ENCODE data around the gene VAV3. TPM values are rescaled to one million over a fixed set of nuclear protein-coding genes. Genes with fewer than 3 reads are reported as not detected.

The VAV3 gene
- total and polyA plus RNA-seq, 10 of the 15 experiments (the other 5 are each of a cell fraction or from before 2014, with no cell fraction given) = 0.84 to 5.5 (median 3.4) TPM

DNA sequence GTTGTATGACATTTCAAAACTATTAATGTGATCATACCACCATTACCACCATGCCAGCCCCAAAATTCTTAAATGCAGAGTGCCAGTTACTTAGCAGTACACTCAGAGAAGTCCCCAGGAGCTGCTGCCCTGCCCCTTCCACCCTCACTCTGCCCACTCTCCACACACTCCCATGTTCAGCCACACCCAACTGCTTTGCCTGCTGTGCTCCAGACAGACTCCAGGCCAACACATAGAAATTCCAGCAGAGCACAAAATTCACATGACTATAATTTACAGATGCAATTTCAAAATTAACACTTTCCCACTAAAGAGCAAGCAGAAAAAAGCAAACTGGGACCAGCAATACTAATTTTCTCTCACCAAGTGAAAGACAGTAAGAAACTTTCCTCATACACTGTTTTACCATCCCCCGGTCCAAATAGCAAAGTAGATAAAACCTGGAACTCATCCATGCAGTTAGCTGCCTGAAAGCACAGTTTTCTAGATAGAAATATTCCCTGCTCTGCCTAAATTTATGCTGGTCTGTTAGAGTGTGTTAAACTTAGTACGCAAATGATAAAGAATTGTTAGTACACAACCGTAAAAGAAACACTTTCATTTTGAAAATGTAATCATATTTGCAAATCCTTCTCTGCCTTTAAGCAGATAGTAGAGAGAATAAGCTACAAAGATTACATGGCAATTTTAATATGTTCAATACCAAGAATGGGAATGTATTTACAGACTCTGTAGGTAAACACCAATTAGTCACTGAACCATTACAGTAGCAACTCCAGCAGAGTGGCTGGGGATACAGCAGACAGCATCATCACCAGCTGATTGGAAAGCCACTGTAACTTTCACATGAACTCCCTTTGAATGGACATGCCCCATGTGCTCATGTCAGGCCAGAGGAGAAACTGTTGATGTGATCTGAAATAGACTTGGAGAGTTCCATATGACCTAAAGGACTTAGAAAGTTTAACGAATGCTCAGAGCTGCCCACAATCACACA lies 176.5 kb downstream of the VAV3 start:
- peaks cover 10% of the 10 kb centered on the region; the same call in 1 of the 2 replicates for H3K4me1 ChIP-seq (ENCODE audit: control insufficient read depth, insufficient read depth, low read length)
- H2AFZ ChIP-seq (ENCODE audit: control insufficient read depth, low read depth, low read length) = no peak overlapping the region
- no peak for TF ChIP-seq ZBTB40 (IDR thresholded peaks at IDR 0.05; ENCODE audit: borderline replicate concordance)
- TF ChIP-seq SMAD1 (IDR thresholded peaks at IDR 0.05; ENCODE audit: low read depth, partially characterized antibody) = no peak
- TF ChIP-seq ZNF622 (IDR thresholded peaks at IDR 0.05) = no peak
- H3K9ac ChIP-seq (ENCODE audit: control insufficient read depth, insufficient read depth, low read length) = no peak overlapping the region
- FAIRE-seq = no peak
- intact Hi-C loops (cut with micrococcal nuclease; ENCODE audit: unreplicated experiment) (loop anchor here (5.0 to 10.0 kb wide), 3 partner anchors 44 to 716 kb away; no protein-coding TSS in a partner anchor), in situ Hi-C loops (cut with MboI) (loop anchor here (5.0 to 25.0 kb wide), 3 partner anchors 176 to 724 kb away; partner anchors contain the start of gene VAV3)
- no peaks in the 10 kb centered on the region for H3K9me3 ChIP-seq (replicated peaks; ENCODE audit: control insufficient read depth, insufficient read depth, low read length)
- H3K27me3 ChIP-seq (replicated peaks in 1 of 2; ENCODE audit: control insufficient read depth in 2 of 2, insufficient read depth in 2 of 2, low read length in 1 of 2) = no peaks in the 10 kb centered on the region
- RAD21 ChIA-PET (ENCODE audit: unreplicated experiment) = interaction anchor here (0.8 to 13.6 kb wide), 4 partner anchors 175 to 412 kb away, joined by 3 to 425 read pairs (median 4); partner anchors contain the start of gene SLC25A24
- POLR2A ChIA-PET = no interaction called here
- no peak overlapping the region for H3K27ac ChIP-seq (ENCODE audit: control insufficient read depth, insufficient read depth)
- BruUV-seq (replicated peaks) = no TSS peak
- no peaks in the 10 kb centered on the region for H3K36me3 ChIP-seq (ENCODE audit: control insufficient read depth in 2 of 2, insufficient read depth in 2 of 2, low read length in 1 of 2)
- H3K4me3 ChIP-seq = no peak overlapping the region
- ATAC-seq = no peak
- 63% methylated on average over 4 of the region's 4 CpGs for whole genome bisulfite sequencing (ENCODE audit: insufficient coverage, insufficient replicate concordance, low lambda C conversion rate, missing lambda C conversion rate)
- CTCF ChIA-PET = interaction anchor here (1.6 to 14.2 kb wide), 2 partner anchors 174 to 338 kb away, joined by 3 to 568 read pairs; no protein-coding TSS in a partner anchor
- SMC1A ChIA-PET (ENCODE audit: uncharacterized antibody, unreplicated experiment) = interaction anchor here (0.7 to 2.4 kb wide), 8 partner anchors 10 to 340 kb away, joined by 3 to 19 read pairs (median 4); no protein-coding TSS in a partner anchor
- H4K20me1 ChIP-seq (ENCODE audit: control insufficient read depth, insufficient read depth) = no peaks in the 10 kb centered on the region; the same call in 1 of the 2 replicates
- no peaks in the 10 kb centered on the region for H3K79me2 ChIP-seq (ENCODE audit: control insufficient read depth, insufficient read depth, low read length)
- H3K4me2 ChIP-seq (ENCODE audit: control insufficient read depth, insufficient read depth) = no peak overlapping the region
- DNase-seq (ENCODE audit: low read depth, low spot score) = no peak

All from GM12878 (cell line).